Stimulated activated CD4-positive, alpha-beta T cell treated with anti-CD3 and anti-CD28 coated beads, Interleukin-15, amount 100 ng/mL, for 24 hours (primary cell): ENCODE measurements around the gene SOX5.
"Not testable (repeated sequence)": the region's sequence is repeated elsewhere in the genome, so short reads cannot be mapped to it uniquely, and the experiment has no call there.

Source experiments
- DNase-seq: peaks from one replicate; pipeline ENCODE4 v3.0.0-alpha.2; 2020

Gene SOX5

GRCh38 chr12:23899434-23899833 lies 50.0 kb downstream of the SOX5 start:
- DNase-seq = no peak

DNA sequence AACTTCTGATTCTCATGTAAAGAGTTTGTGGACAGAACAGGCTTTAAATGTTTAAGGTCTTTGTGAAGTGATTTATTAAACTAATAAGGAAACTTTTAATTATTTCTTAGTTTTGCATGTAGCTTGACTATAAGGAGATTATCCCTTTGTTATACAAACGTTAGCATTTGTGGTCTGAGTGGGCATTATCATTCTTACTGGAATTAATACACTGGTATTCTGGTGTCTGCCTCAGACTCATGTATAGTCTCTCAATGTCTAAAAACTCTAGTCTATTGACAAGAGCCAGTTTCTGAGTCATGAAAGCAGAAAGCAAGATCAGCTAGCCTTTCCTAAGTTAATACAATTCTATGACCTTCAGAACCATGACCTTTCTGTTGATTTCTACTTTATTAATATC lies 51.3 kb downstream of the SOX5 start:
- DNase-seq = no peak

DNA sequence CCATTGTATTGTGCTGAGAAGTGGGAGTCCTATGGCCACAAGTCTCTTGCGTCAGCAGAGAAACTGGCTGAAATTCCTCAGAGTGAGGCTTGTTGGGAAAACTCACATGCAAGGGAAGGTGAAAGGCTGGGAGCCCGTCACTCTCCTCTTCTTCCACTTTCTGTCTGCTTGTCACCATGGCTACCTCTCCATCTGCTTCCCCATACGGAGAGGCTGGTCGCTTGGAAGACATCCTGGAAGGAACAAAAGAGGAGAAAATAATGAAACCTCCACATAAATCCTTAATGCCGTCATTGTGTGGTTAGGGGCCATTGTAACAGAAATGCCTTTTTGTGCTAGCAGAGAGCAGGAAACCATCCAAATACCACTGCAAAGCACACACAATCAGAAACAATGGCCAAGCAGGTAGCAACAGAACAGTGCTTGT lies 53.7 kb downstream of the SOX5 start:
- no peak for DNase-seq

DNA sequence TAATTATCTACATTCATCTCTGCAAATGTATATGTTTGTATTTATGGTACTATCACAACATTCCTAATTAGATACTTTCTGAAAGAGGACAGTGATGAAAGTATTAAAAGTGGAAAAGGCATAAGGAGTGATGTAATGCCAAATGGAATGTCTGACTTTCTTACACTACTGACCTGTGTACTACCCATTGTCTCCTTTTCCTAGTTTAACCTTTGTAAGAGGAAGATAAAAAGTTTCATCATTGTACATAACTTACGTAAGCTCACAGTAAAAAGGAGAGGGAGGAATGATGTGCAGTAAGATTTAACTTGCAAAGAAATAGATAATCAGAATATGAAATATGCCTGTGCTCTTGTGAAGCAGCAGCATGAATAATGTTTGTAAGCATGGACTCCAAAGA lies 55.9 kb downstream of the SOX5 start:
- DNase-seq = no peak

DNA sequence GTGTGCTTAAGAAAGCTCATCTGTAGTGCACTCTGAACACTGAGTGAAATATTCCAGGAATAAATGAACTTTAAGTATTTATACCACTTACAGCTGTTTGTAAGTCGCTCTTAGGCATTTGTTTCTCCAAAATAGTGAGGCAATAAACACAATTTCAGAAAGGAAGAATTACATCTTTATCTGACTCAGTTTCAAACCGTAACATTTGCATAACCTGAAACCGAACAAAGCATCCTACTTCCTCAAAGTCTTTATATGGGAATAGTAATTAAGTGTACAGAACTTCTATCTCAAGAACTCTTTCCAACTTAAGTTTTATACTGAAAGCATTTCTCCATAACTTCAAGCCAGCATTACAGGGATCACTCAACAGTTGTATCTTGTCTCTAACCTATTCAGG lies 58.4 kb downstream of the SOX5 start:
- DNase-seq = no peak

DNA sequence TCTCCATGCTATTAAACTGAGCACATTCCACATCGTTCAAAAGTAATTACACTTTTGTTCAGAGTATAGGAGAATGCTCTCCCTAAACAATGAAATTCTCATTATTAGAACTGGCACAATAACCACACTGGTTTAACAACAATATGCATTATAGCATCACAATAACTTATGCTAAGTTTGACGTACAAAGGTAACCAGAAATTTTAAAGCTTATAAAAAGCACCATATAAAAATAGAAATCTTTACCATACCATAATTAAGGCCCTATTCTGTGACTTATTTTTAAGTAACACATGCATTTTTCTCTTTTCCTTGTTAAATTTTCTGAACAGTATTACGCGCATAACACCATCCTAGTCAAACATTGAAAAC lies 60.4 kb downstream of the SOX5 start:
- DNase-seq = no peak

DNA sequence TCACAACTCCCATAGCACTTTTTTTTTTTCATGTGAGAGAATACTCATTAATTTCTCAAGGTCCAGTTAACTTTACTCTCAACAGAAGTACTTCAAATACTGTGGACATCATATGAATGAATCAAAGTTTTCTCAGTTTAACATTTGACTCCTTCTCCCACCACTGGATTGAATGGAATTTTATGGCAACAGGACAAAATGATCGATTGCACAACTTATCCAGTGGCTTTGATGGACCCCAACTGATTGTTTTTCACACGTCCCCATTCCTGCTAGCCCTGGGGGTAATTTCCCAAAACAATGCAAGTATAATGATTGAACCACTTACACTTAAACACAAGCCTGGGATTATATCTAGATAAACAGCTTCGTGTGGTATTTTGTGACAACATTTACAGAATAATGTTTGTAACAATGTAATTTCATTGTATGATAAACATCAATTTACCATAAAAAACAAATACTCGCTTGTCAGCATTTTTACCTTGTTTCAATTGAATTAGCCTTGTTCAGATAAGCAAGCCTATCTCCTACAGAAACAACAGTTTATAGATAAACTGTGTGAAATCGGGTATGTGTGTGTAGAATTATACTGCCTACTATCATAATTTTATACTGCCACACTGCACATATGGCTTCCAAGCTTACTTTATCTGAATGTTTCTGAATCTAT lies 60.9 kb downstream of the SOX5 start:
- DNase-seq = no peak

DNA sequence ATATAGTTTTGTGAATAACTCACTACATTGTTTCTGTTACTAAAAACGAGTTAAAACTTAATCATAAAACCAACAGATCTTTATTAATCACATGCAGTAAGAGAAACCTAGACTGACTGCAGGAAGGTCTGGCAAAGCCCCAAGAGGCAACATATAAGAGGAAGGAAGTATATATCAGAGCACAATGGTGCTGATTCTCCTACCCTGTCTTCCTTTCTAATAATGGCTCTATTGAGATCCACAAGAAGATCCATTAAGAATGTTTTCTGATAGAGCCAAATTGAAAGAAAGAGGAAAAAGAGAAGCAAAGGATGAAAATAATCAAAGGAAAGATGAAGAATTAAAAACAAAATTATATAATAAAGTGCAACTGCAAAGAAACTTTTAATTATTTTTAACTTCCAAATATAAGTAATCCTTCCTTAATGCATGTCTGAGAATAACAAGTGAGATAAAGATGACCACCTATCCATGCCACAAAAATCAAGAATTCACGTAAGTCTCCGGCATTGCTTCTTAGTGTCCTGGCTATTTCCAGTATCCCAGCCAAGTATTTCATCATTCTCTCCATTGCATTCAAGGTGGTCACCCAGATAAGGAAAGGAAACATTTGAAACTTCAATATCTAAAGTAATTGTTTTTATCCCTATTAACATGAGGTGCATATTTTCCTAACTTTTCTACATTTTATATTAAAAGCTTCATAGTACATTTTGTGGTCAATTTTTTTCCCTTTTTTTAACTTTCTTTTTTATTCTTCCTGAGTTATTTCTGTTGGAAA lies 62.2 kb downstream of the SOX5 start:
- DNase-seq = no peak

GRCh38 chr12:23885394-23885793 lies 64.1 kb downstream of the SOX5 start:
- no peak for DNase-seq

DNA sequence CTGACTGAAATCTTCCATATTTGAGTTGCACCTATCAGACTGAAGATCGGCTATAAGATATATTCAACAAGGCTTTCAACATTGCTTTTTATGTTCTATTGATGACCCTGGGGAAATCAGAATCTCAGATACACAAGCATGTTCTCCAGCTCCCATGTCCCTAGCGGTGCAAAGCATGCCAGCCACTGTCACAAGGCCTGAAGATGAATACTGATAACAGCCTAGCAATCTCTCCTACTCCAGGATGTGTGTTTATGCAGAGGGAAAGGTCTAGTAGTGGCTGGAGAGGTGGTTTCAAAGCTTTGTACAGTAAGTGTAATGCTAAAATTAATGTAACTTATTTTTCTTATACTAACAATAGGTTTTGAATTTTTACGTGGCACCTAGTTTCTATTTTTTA lies 64.6 kb downstream of the SOX5 start:
- no peak for DNase-seq

DNA sequence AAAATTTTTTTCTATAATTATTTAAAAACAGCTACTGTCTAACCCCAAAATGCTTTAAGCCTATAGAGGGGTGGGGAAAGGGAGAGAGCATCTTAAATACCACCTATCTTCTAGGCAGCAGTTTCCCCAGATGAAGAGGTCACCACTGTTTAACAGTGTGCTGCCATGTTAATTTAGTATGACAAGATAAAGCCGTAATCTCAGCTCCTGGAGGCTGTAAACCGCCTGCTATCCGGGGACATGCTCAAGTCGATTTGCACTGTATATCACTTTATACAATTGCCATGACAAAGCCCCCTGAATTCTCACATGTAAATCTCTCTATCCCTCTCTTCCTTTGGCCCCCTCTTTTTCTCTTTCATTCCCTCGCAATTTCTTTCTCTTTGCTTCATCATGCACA lies 68.5 kb downstream of the SOX5 start:
- no peak for DNase-seq

GRCh38 chr12:23876618-23877017 lies 72.9 kb downstream of the SOX5 start:
- not testable (repeated sequence) for DNase-seq

DNA sequence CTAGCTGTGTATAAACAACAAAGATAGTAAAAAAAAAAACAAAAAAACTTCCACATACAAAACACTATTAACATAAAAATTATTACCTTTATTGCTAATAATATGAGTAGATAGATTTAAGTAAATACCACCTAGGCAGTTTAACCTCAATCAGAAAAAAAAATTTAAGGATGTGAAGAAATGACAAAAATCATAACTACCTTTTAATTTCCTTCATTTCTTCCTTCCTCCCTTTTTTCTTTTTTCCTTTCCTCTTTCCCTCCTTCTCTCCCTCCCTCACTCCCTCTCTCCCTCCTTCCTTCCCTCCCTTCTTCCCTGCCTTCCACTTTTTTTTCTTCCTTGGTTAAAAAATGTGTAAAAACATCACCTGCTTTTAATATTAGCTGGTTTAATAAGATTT lies 81.7 kb downstream of the SOX5 start:
- no peak for DNase-seq

DNA sequence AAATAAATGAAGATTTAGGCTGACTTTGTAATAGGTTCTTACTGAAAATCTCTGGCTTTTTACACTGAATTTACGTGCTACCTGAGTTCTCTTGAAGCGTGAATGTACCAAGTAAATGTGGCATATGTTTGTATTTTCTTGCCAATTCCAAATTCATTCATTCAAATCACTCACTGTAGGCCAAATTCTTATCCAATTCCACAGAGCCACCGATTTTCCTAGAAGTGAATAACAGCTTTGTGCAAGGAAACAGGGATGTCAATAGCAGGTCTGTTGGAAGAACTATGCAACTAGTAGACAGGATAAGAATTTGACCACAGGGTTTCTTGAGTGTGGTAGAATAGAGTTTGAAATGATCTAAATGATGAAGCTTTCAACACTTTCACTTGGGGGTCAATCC lies 86.8 kb downstream of the SOX5 start:
- no peak for DNase-seq

GRCh38 chr12:23860019-23860418 lies 89.5 kb downstream of the SOX5 start:
- DNase-seq = no peak

DNA sequence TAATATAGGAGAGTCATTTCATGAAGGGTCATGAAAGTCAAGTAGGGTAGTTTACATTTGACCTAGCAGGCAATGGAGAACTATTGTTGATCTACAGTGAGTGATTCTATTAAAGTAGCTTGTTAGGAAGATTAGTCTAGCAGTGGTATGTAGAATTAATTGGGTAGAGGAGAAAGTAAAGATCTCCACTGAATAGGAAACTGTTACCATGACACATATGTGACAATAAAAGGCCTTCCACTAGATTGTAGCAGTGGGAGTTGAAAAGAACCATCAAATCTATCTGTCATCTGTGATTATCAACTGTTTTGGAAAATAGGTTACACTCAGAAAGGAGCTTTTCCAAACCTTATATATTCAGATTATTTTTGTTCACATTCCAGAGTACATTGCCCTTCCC lies 92.3 kb downstream of the SOX5 start:
- no peak for DNase-seq

GRCh38 chr12:23855813-23856212 lies 93.7 kb downstream of the SOX5 start:
- DNase-seq = no peak

GRCh38 chr12:23854598-23854997 lies 94.9 kb downstream of the SOX5 start:
- DNase-seq = no peak

- no peak for DNase-seq
Measured at GRCh38 chr12:23853640-23854039, 95.8 kb downstream of the SOX5 start.

- no peak for DNase-seq
Measured at GRCh38 chr12:23851602-23852001, 97.9 kb downstream of the SOX5 start.

- DNase-seq = no peak
Measured at GRCh38 chr12:23847857-23848256, 101.6 kb downstream of the SOX5 start.

- DNase-seq = no peak
Measured at GRCh38 chr12:23843958-23844357, 105.5 kb downstream of the SOX5 start.

- no peak for DNase-seq
Measured at GRCh38 chr12:23834076-23834475, 115.4 kb downstream of the SOX5 start.

DNA sequence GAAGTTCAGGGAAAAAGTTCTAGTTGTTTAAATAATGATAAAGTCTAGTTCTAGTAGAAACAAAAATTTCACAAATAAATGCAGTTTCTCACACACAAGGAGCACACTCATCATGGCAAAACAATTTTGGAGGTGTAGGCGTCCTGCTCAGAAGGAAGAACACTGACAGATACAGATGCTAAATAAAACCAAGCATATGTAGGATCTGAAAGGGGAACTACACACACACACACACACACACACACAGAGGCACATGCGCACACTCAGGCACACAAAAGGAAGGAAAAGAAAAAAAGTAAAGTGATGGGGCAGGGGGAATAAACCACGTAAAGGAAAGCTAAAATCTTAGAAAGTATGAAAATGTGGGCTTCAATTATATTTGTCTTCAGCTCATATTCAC lies 117.7 kb downstream of the SOX5 start:
- DNase-seq = no peak

GRCh38 chr12:23830210-23830609 lies 119.3 kb downstream of the SOX5 start:
- no peak for DNase-seq
